K562 (cell line): ENCODE results near the gene BTBD1. TPM values are rescaled to one million over a fixed set of nuclear protein-coding genes. Genes with fewer than 3 reads are reported as not detected.
A peak's percentile ranks its signal among the peaks of the same experiment; 100 is the strongest.

Experiments used
- ATF1 ChIP-seq, 2 experiments: fragments of 450-650 bp in 1 of 2; IDR thresholded peaks; 2 replicates each; pipeline ENCODE4 v1.6.1; 2016; ENCODE audit warnings: missing compliant biosample characterization in 1 of 2, missing genetic modification characterization in 1 of 2
- BRD9 ChIP-seq: fragments of 450-650 bp; IDR thresholded peaks from 2 replicates; pipeline ENCODE4 v1.6.1; 2018; ENCODE audit warnings: low read depth; ENCODE audit not compliant: partially characterized antibody
- CTCF ChIP-seq, 3 experiments: IDR thresholded peaks in 2 of 3; conservative IDR thresholded peaks in 1 of 3; 2 replicates each; pipeline ENCODE4 v1.5.1; 2011 to 2012; ENCODE audit warnings: low read length in 3 of 3, mild to moderate bottlenecking in 3 of 3, control low read depth in 2 of 3, improper control_type of control experiment in 1 of 3, inconsistent platforms in 1 of 3, low read depth in 1 of 3, mixed read lengths in 1 of 3, moderate library complexity in 1 of 3; ENCODE audit not compliant: insufficient read depth in 2 of 3
- CTCFL ChIP-seq: IDR thresholded peaks from 2 replicates; pipeline ENCODE4 v1.6.1; 2011; ENCODE audit warnings: borderline replicate concordance, low read depth, mild to moderate bottlenecking, moderate library complexity, low read length; ENCODE audit not compliant: insufficient read depth, poor library complexity, severe bottlenecking
- EGR1 ChIP-seq: fragments of 450-650 bp; conservative IDR thresholded peaks from 2 replicates; pipeline ENCODE4 v1.6.1; 2017; ENCODE audit warnings: mild to moderate bottlenecking
- GABPA ChIP-seq: fragments of 200-800 bp; sonication (Bioruptor generic); conservative IDR thresholded peaks from 2 replicates; pipeline ENCODE4 v1.6.1; 2016; ENCODE audit warnings: low read depth, missing genetic modification characterization, missing compliant biosample characterization
- KDM1A ChIP-seq, 2 experiments: fragments of 450-650 bp; IDR thresholded peaks; 2 replicates each; pipeline ENCODE4 v1.6.1; 2016; ENCODE audit warnings: mild to moderate bottlenecking in 2 of 2
- KDM5B ChIP-seq: fragments of 200-600 bp; sonication (generic); IDR thresholded peaks from 2 replicates; pipeline ENCODE4 v1.6.1; 2012; ENCODE audit warnings: low read depth, mild to moderate bottlenecking, moderate library complexity, low read length, control low read depth, inconsistent platforms; ENCODE audit not compliant: insufficient replicate concordance
- KHSRP ChIP-seq: fragments of 450-650 bp; IDR thresholded peaks from 2 replicates; pipeline ENCODE4 v1.6.1; 2017
- KLF13 ChIP-seq: fragments of 450-650 bp; IDR thresholded peaks from 2 replicates; pipeline ENCODE4 v1.6.1; 2016; ENCODE audit warnings: missing genetic modification characterization, low read depth, mild to moderate bottlenecking, missing compliant biosample characterization, moderate library complexity, borderline replicate concordance
- NCOA1 ChIP-seq: fragments of 450-650 bp; IDR thresholded peaks from 2 replicates; pipeline ENCODE4 v1.6.1; 2016; ENCODE audit warnings: low read depth
- NRF1 ChIP-seq, 2 experiments: fragments of 450-650 bp; IDR thresholded peaks in 1 of 2; conservative IDR thresholded peaks in 1 of 2; 2 replicates each; pipeline ENCODE4 v1.6.1; 2014; ENCODE audit warnings: mild to moderate bottlenecking in 2 of 2
- PHF8 ChIP-seq: fragments of 200-600 bp; sonication (generic); IDR thresholded peaks from 2 replicates; pipeline ENCODE4 v1.6.1; 2012; ENCODE audit warnings: mixed run types, mild to moderate bottlenecking, inconsistent platforms, low read length, moderate library complexity, borderline replicate concordance
- RB1 ChIP-seq: fragments of 450-650 bp; IDR thresholded peaks from 2 replicates; pipeline ENCODE4 v1.6.1; 2017; ENCODE audit warnings: low read depth, mild to moderate bottlenecking
- ZBTB33 ChIP-seq: sonication (generic); formaldehyde crosslinking; IDR thresholded peaks from 2 replicates; pipeline ENCODE4 v1.8.1; 2023; ENCODE audit warnings: mild to moderate bottlenecking, missing genetic modification reagents
- ZBTB7A ChIP-seq: IDR thresholded peaks from 2 replicates; pipeline ENCODE4 v1.6.1; 2011; ENCODE audit warnings: low read depth, mild to moderate bottlenecking, low read length, moderate library complexity, borderline replicate concordance; ENCODE audit not compliant: control insufficient read depth
- ZFP36 ChIP-seq: fragments of 150-350 bp; IDR thresholded peaks from 2 replicates; pipeline ENCODE4 v1.6.1; 2018; ENCODE audit warnings: low read length, low read depth; ENCODE audit not compliant: partially characterized antibody
- ZKSCAN3 ChIP-seq: fragments of 250-450 bp; sonication (Bioruptor Pico); IDR thresholded peaks from 2 replicates; pipeline ENCODE4 v1.4.0; 2020
- ZNF12 ChIP-seq: sonication (generic); formaldehyde crosslinking; IDR thresholded peaks from 2 replicates; pipeline ENCODE4 v1.4.0; 2020; ENCODE audit warnings: mild to moderate bottlenecking, missing genetic modification reagents
- ZNF143 ChIP-seq: sonication (generic); formaldehyde crosslinking; IDR thresholded peaks from 2 replicates; pipeline ENCODE4 v1.9.0; 2022; ENCODE audit warnings: mild to moderate bottlenecking, missing genetic modification reagents
- ZNF24 ChIP-seq: fragments of 450-650 bp; IDR thresholded peaks from 2 replicates; pipeline ENCODE4 v1.6.1; 2016
- ZNF3 ChIP-seq: fragments of 250-450 bp; sonication (Bioruptor Pico); IDR thresholded peaks from 2 replicates; pipeline ENCODE4 v1.5.0; 2021; ENCODE audit warnings: mild to moderate bottlenecking, moderate library complexity
- polyA plus RNA-seq, 8 experiments: library from polyadenylated mRNA; depleted of rRNA in 4 of 8; stranded (reverse) in 5 of 8; unstranded in 3 of 8; fragments of >200 nt; fragmentation: Nextera tagmentation in 2 of 8; fragmentation: Illumina TruSeq in 1 of 8; extraction: Ambion mirVana in 2 of 8; extraction: Trizol in 1 of 8; gene quantifications; 2 replicates each; pipeline versions ENCODE4 v1.2.1 to v1.2.3, GENCODE V29; 2011 to 2014; ENCODE audit warnings: inconsistent platforms in 1 of 8, missing spikeins in 1 of 8
- total RNA-seq, 7 experiments: library from RNA; depleted of rRNA in 6 of 7; stranded (reverse); fragments of >200 nt in 6 of 7; fragmentation: Illumina TruSeq in 2 of 7; extraction: Trizol in 2 of 7; gene quantifications; 2 replicates each; pipeline versions ENCODE4 v1.2.1 to v1.2.3, GENCODE V29; 2011 to 2021; ENCODE audit warnings: low replicate concordance in 1 of 7

The BTBD1 gene
- total and polyA plus RNA-seq, 9 of the 15 experiments (the other 6 are each of a cell fraction or from before 2014, with no cell fraction given) = 19.4 to 106 (median 90.4) TPM

GRCh38 chr15:83106994-83107840 is 40.2 kb upstream of the BTBD1 start, which contains the start of gene TM6SF1 (continued):
- TF ChIP-seq ATF1 (CRISPR knock-in tag; IDR thresholded peaks at IDR 0.05) (no peak), ATF1 (tag; IDR thresholded peaks at IDR 0.05) (peak; percentile 20; the same call in 1 of the 2 replicates), KHSRP (no peak), BRD9 (no peak), GABPA (tag) (peak; percentile 84), ZBTB7A (peak; percentile 82; the same call in 1 of the 2 replicates), ZNF3 (no peak), NCOA1 (no peak), KDM1A (IDR thresholded peaks at IDR 0.05) (peak in 1 of 2 experiments; percentile 42; a peak in 1 of 4 replicates), PHF8 (peak; percentile 38; the same call in 1 of the 2 replicates), RB1 (peak; percentile 61; the same call in 1 of the 2 replicates), CTCFL (peak; percentile 41), ZNF24 (peak; percentile 37; the same call in 1 of the 2 replicates), KDM5B (peak; percentile 23), ZNF12 (CRISPR knock-in tag) (0 out of 2 replicates have a peak, but pooled peaks have one; percentile 5), ZKSCAN3 (CRISPR knock-in tag) (no peak), CTCF (IDR thresholded peaks at IDR 0.05 in 2 of 3, conservative IDR thresholded peaks at IDR 0.05 in 1 of 3; ENCODE audit: insufficient read depth in 2 of 3, low read depth in 1 of 3, low read length in 3 of 3) (peak in 2 of 3 experiments; percentile 15 to 35; a peak in 2 of 6 replicates), ZBTB33 (CRISPR knock-in tag) (peak; percentile 53), KLF13 (tag) (no peak), EGR1 (no peak), ZFP36 (peak; percentile 59), NRF1 (conservative IDR thresholded peaks at IDR 0.05 in 1 of 2, IDR thresholded peaks at IDR 0.05 in 1 of 2) (peak in 1 of 2 experiments; percentile 55; a peak in 2 of 4 replicates), ZNF143 (CRISPR knock-in tag) (no peak)
